ENCODE data around the gene KDELR1. TPM values are rescaled to one million over a fixed set of nuclear protein-coding genes. Genes with fewer than 3 reads are reported as not detected.

KDELR1 gene
- total and polyA plus RNA-seq, 9 of the 15 experiments (the other 6 are each of a cell fraction or from before 2014, with no cell fraction given), result 6.1 to 165 (median 58.5) TPM

GRCh38 chr19:48362716-48363499 is 28.4 kb downstream of the KDELR1 start (continued):
- TF ChIP-seq CREB3L1 (IDR thresholded peaks at IDR 0.05; ENCODE audit: borderline replicate concordance, low read depth), result peak; percentile 92
- no peak for TF ChIP-seq POLR3A (IDR thresholded peaks at IDR 0.05; ENCODE audit: borderline replicate concordance, extremely low read depth, insufficient read depth, insufficient read length)
- TF ChIP-seq ZBTB43 (CRISPR knock-in tag; IDR thresholded peaks at IDR 0.05), result no peak
- no peak for TF ChIP-seq CCAR2 (IDR thresholded peaks at IDR 0.05; ENCODE audit: low read depth, low read length)
- TF ChIP-seq MAFF (IDR thresholded peaks at IDR 0.05; ENCODE audit: low read length), result no peak
- no peak; the same call in 1 of the 2 replicates for TF ChIP-seq ZNF583 (CRISPR knock-in tag; IDR thresholded peaks at IDR 0.05)
- no peak for TF ChIP-seq BMI1 (IDR thresholded peaks at IDR 0.05; ENCODE audit: low read length)
- TF ChIP-seq NCOA6 (IDR thresholded peaks at IDR 0.05), result no peak
- TF ChIP-seq ZBTB5 (IDR thresholded peaks at IDR 0.05), result no peak
- TF ChIP-seq RERE (CRISPR knock-in tag; IDR thresholded peaks at IDR 0.05; ENCODE audit: borderline replicate concordance), result no peak
- TF ChIP-seq ZNF143 (CRISPR knock-in tag; IDR thresholded peaks at IDR 0.05), result peak; percentile 100
- no peak; the same call in 1 of the 2 replicates for TF ChIP-seq HMGXB4 (CRISPR knock-in tag; IDR thresholded peaks at IDR 0.05)
- TF ChIP-seq XRCC5 (IDR thresholded peaks at IDR 0.05; ENCODE audit: low read depth, low read length), result no peak
- no peak for TF ChIP-seq E2F3 (CRISPR knock-in tag; IDR thresholded peaks at IDR 0.05)
- no peak for TF ChIP-seq ESRRB (CRISPR knock-in tag; IDR thresholded peaks at IDR 0.05; ENCODE audit: borderline replicate concordance)

Measured in K562 (cell line).